Transverse colon (tissue), 3 donors: ENCODE measurements around the gene APC2.

Experiments used
- POLR2A ChIP-seq: fragments of 450-650 bp; IDR thresholded peaks from one replicate; pipeline ENCODE4 v1.6.1; 2016; ENCODE audit warnings: antibody characterized with exemption, mild to moderate bottlenecking, moderate library complexity
- TF ChIP-seq, protein P1 (sequence below), 5 experiments: fragments of 200-600 bp in 3 of 5; fragments of 450-650 bp in 2 of 5; sonication (generic) in 3 of 5; IDR thresholded peaks; 1 replicate in 2 of 5; 2 replicates in 3 of 5; pipeline ENCODE4 v1.5.1; 2016 to 2017; ENCODE audit warnings: antibody characterized with exemption in 5 of 5, inconsistent platforms in 3 of 5, mild to moderate bottlenecking in 2 of 5, moderate library complexity in 1 of 5

DNA sequence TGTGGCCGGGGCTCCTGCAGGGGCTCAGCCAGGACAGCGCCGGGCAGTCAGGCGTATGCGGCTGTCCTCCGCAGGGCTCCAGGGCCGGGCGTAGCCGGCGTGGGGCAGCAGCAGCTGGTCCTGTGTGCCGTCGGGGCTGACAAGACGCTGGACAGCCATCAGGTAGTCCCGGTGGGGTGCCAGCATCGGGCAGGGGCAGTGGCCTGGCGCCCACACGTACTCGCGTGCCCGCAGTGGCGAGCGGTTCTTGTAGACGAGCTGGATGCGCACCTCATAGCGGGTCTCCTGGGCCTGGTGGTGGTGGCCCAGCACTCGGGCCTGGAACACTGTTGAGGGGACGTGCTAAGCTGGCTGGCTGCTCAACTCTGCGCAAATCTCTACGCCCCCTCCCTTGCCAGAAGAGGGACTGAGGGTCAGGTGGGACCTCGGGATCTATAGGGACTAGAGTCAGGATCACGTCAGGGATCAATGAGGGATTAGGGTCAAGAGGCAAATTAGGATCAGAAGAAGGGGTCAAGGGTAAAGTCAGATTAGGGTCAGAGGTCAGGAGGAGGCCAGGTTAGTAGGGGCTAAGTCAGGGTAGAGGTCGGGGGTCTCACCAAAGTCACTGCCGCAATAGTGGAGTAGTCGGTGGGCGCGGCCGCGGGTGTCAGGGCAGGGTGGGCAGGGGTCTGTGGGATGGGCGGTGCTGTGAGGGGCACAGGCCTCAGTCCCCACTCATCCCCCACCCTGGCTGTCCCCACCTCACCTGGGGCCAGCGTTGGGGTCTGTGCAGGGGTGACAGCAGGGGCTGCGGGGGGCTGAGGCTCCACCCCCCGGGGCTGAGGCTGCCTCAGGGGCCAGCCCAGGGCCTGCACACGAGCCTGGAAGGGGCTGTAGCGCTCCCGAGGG is 56.3 kb downstream of the APC2 start:
- TF ChIP-seq, protein P1, sequence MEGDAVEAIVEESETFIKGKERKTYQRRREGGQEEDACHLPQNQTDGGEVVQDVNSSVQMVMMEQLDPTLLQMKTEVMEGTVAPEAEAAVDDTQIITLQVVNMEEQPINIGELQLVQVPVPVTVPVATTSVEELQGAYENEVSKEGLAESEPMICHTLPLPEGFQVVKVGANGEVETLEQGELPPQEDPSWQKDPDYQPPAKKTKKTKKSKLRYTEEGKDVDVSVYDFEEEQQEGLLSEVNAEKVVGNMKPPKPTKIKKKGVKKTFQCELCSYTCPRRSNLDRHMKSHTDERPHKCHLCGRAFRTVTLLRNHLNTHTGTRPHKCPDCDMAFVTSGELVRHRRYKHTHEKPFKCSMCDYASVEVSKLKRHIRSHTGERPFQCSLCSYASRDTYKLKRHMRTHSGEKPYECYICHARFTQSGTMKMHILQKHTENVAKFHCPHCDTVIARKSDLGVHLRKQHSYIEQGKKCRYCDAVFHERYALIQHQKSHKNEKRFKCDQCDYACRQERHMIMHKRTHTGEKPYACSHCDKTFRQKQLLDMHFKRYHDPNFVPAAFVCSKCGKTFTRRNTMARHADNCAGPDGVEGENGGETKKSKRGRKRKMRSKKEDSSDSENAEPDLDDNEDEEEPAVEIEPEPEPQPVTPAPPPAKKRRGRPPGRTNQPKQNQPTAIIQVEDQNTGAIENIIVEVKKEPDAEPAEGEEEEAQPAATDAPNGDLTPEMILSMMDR (IDR thresholded peaks at IDR 0.05) = no peak
- TF ChIP-seq POLR2A = no peak
